GM23338 (cell line): ENCODE measurements around the gene RPL14. TPM values are rescaled to one million over a fixed set of nuclear protein-coding genes. Genes with fewer than 3 reads are reported as not detected.

Experiments
- ATAC-seq: fragments of 200-7000 bp; cut with Tn5 transposase; 3 replicates; pipeline ENCODE4 v1.9.1; 2020
- DNase-seq: peaks from one replicate; pipeline ENCODE4 v3.0.0-alpha.2; 2015; ENCODE audit warnings: low spot score
- H2AFZ ChIP-seq: fragments of 200-600 bp; sonication (generic); 2 replicates; pipeline ENCODE4 v1.8.0; 2016; ENCODE audit warnings: antibody characterized with exemption, mild to moderate bottlenecking, moderate library complexity
- H3F3A ChIP-seq: fragments of 200-600 bp; sonication (generic); replicated peaks from 2 replicates; pipeline ENCODE4 v1.8.0; 2017; ENCODE audit warnings: antibody characterized with exemption, mixed run types, low read depth
- H3K27ac ChIP-seq: fragments of 200-600 bp; sonication (generic); 2 replicates; pipeline ENCODE4 v1.6.1; 2016; ENCODE audit warnings: low read depth
- H3K27me3 ChIP-seq: fragments of 200-600 bp; sonication (generic); 2 replicates; pipeline ENCODE4 v1.8.0; 2016; ENCODE audit warnings: mild to moderate bottlenecking, mixed run types, moderate library complexity; ENCODE audit not compliant: insufficient read depth
- H3K36me3 ChIP-seq: fragments of 200-600 bp; sonication (generic); 2 replicates; pipeline ENCODE4 v1.8.0; 2016; ENCODE audit warnings: mild to moderate bottlenecking; ENCODE audit not compliant: insufficient read depth
- H3K4me1 ChIP-seq: fragments of 200-600 bp; sonication (generic); 2 replicates; pipeline ENCODE4 v1.8.0; 2016; ENCODE audit warnings: mild to moderate bottlenecking, moderate library complexity; ENCODE audit not compliant: insufficient read depth
- H3K4me2 ChIP-seq: fragments of 200-600 bp; sonication (generic); 2 replicates; pipeline ENCODE4 v1.7.1; 2017; ENCODE audit warnings: mixed run types
- H3K4me3 ChIP-seq: fragments of 200-600 bp; sonication (generic); 2 replicates; pipeline ENCODE4 v1.6.1; 2016; ENCODE audit warnings: mixed run types
- H3K79me2 ChIP-seq: fragments of 200-600 bp; sonication (generic); replicated peaks from 2 replicates; pipeline ENCODE4 v1.8.0; 2017; ENCODE audit warnings: mild to moderate bottlenecking; ENCODE audit not compliant: insufficient read depth
- H3K9me2 ChIP-seq: fragments of 200-600 bp; sonication (generic); 2 replicates; pipeline ENCODE4 v1.8.0; 2017; ENCODE audit not compliant: insufficient read depth
- H4K20me1 ChIP-seq: fragments of 200-600 bp; sonication (generic); replicated peaks from 2 replicates; pipeline ENCODE4 v1.8.0; 2017; ENCODE audit warnings: mild to moderate bottlenecking; ENCODE audit not compliant: insufficient read depth
- H3K27ac Mint-ChIP-seq: 2 replicates; pipeline ENCODE4 v1.8.0; 2020; ENCODE audit warnings: inconsistent platforms, mild to moderate bottlenecking, moderate library complexity, mixed read lengths
- H3K27me3 Mint-ChIP-seq: 3 replicates; pipeline ENCODE4 v1.8.0; 2022; ENCODE audit warnings: low read depth, mild to moderate bottlenecking, moderate library complexity, mixed read lengths, inconsistent platforms; ENCODE audit not compliant: insufficient read depth, poor library complexity
- H3K36me3 Mint-ChIP-seq: 3 replicates; pipeline ENCODE4 v1.8.0; 2021; ENCODE audit warnings: low read depth, mild to moderate bottlenecking, inconsistent platforms, moderate library complexity, mixed read lengths
- H3K4me1 Mint-ChIP-seq: 3 replicates; pipeline ENCODE4 v1.8.0; 2020; ENCODE audit warnings: mild to moderate bottlenecking, inconsistent platforms, mixed read lengths
- H3K4me3 Mint-ChIP-seq: 3 replicates; pipeline ENCODE4 v1.8.0; 2021; ENCODE audit warnings: moderate library complexity, mild to moderate bottlenecking, inconsistent platforms, mixed read lengths
- H3K9me3 Mint-ChIP-seq: 3 replicates; pipeline ENCODE4 v1.8.0; 2020; ENCODE audit warnings: moderate library complexity, mild to moderate bottlenecking, inconsistent platforms, mixed read lengths
- CREB1 ChIP-seq: fragments of 250-450 bp; sonication (Bioruptor Pico); IDR thresholded peaks from 2 replicates; pipeline ENCODE4 v1.5.0; 2020; ENCODE audit warnings: low read depth, mild to moderate bottlenecking, moderate library complexity
- EZH2 ChIP-seq: fragments of 200-600 bp; sonication (generic); IDR thresholded peaks from one replicate; pipeline ENCODE4 v1.8.0; 2017; ENCODE audit warnings: antibody characterized with exemption, mild to moderate bottlenecking, low read depth; ENCODE audit not compliant: unreplicated experiment
- EZH2phosphoT487 ChIP-seq: fragments of 200-600 bp; sonication (generic); IDR thresholded peaks from one replicate; pipeline ENCODE4 v1.8.1; 2018; ENCODE audit warnings: antibody characterized with exemption; ENCODE audit not compliant: unreplicated experiment
- JUNB ChIP-seq: IDR thresholded peaks from one replicate; pipeline ENCODE4 v1.6.1; 2016; ENCODE audit warnings: antibody characterized with exemption; ENCODE audit not compliant: unreplicated experiment
- NANOG ChIP-seq: IDR thresholded peaks from 2 replicates; pipeline ENCODE4 v1.6.1; 2016; ENCODE audit warnings: antibody characterized with exemption, borderline replicate concordance
- POLR2AphosphoS5 ChIP-seq: IDR thresholded peaks from 2 replicates; pipeline ENCODE4 v1.6.1; 2016; ENCODE audit warnings: antibody characterized with exemption, low read depth
- STAT1 ChIP-seq: IDR thresholded peaks from one replicate; pipeline ENCODE4 v1.6.1; 2016; ENCODE audit warnings: antibody characterized with exemption; ENCODE audit not compliant: unreplicated experiment
- ZNF114 ChIP-seq: fragments of 250-450 bp; sonication (Bioruptor Pico); IDR thresholded peaks from 2 replicates; pipeline ENCODE4 v1.5.0; 2020; ENCODE audit warnings: mild to moderate bottlenecking, moderate library complexity
- ZNF331 ChIP-seq: fragments of 250-450 bp; sonication (Bioruptor Pico); IDR thresholded peaks from 2 replicates; pipeline ENCODE4 v1.5.0; 2020; ENCODE audit warnings: low read depth, mild to moderate bottlenecking, moderate library complexity
- polyA plus RNA-seq: library from polyadenylated mRNA; unstranded; fragments of >200 nt; fragmentation: Nextera tagmentation; extraction: Ambion mirVana; gene quantifications from 2 replicates; pipeline ENCODE4 v1.2.1, GENCODE V29; 2016
- total RNA-seq: library from RNA; depleted of rRNA; stranded (reverse); fragments of >200 nt; shearing (Covaris generic); gene quantifications from 2 replicates; pipeline ENCODE4 v1.2.3, GENCODE V29; 2014
- TF ChIP-seq, protein P1 (sequence below): IDR thresholded peaks from 2 replicates; pipeline ENCODE4 v1.6.1; 2016; ENCODE audit warnings: antibody characterized with exemption
- TF ChIP-seq, protein P2 (sequence below), 2 experiments: fragments of 200-600 bp in 1 of 2; sonication (generic) in 1 of 2; conservative IDR thresholded peaks; 2 replicates each; pipeline versions ENCODE4 v1.5.1 to v1.6.1; 2016 to 2017; ENCODE audit warnings: antibody characterized with exemption in 2 of 2, low read depth in 2 of 2, mild to moderate bottlenecking in 2 of 2, moderate library complexity in 1 of 2
- TF ChIP-seq, protein P3 (sequence below): IDR thresholded peaks from one replicate; pipeline ENCODE4 v1.6.1; 2018; ENCODE audit warnings: antibody characterized with exemption; ENCODE audit not compliant: unreplicated experiment
- TF ChIP-seq, protein P4 (sequence below): fragments of 250-450 bp; sonication (Bioruptor Pico); IDR thresholded peaks from 2 replicates; pipeline ENCODE4 v1.5.0; 2020; ENCODE audit warnings: mild to moderate bottlenecking, moderate library complexity

RPL14 gene
- total and polyA plus RNA-seq, 2 experiments from 2014 or later = 596 to 1,748 TPM

DNA sequence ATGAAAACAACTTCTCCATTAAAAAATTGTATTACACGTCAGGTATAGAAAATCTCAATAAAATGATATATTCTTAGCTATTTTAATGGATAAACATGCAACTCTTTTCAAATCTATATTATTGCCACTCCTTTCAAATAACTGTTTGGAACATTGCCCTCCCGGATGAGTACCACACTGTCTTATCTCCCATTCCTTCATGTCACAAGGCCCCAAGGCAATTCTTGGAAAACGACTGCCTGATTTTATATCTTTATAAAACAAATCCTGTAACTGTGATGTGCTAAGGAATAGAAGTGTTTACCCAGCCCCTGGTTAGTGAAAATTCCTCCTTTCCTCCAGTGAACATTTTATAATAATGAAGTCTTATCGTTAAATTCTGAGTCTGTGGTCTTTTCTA lies 13.6 kb downstream of the RPL14 start:
- Histone ChIP-seq H3K4me3 (no peak overlapping the region), H3F3A (0 out of 2 replicates have a peak, but pooled peaks cover 2% of the 10 kb centered on the region), H3K79me2 (no peaks in the 10 kb centered on the region), H3K9me2 (no peaks in the 10 kb centered on the region), H2AFZ (no peak overlapping the region), H4K20me1 (peaks cover 4% of the 10 kb centered on the region; the same call in 1 of the 2 replicates), H3K36me3 (no peaks in the 10 kb centered on the region), H3K4me1 (no peaks in the 10 kb centered on the region), H3K27ac (no peak overlapping the region), H3K4me2 (no peak overlapping the region), H3K27me3 (no peaks in the 10 kb centered on the region)
- Mint-ChIP-seq H3K36me3 (0 out of 3 replicates have a peak, but pooled peaks cover 7% of the 10 kb centered on the region), H3K27ac (no peak overlapping the region), H3K4me1 (no peaks in the 10 kb centered on the region), H3K4me3 (no peak overlapping the region), H3K9me3 (no peaks in the 10 kb centered on the region), H3K27me3 (no peaks in the 10 kb centered on the region)
- DNase-seq (no peak), ATAC-seq (no peak)
- no peak for TF ChIP-seq NANOG
- TF ChIP-seq STAT1 = no peak
- TF ChIP-seq ZNF331 (CRISPR knock-in tag) = no peak
- TF ChIP-seq, protein P1, sequence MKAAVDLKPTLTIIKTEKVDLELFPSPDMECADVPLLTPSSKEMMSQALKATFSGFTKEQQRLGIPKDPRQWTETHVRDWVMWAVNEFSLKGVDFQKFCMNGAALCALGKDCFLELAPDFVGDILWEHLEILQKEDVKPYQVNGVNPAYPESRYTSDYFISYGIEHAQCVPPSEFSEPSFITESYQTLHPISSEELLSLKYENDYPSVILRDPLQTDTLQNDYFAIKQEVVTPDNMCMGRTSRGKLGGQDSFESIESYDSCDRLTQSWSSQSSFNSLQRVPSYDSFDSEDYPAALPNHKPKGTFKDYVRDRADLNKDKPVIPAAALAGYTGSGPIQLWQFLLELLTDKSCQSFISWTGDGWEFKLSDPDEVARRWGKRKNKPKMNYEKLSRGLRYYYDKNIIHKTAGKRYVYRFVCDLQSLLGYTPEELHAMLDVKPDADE = no peak
- TF ChIP-seq CREB1 (CRISPR knock-in tag) = no peak
- TF ChIP-seq POLR2AphosphoS5 = no peak
- TF ChIP-seq, protein P2, sequence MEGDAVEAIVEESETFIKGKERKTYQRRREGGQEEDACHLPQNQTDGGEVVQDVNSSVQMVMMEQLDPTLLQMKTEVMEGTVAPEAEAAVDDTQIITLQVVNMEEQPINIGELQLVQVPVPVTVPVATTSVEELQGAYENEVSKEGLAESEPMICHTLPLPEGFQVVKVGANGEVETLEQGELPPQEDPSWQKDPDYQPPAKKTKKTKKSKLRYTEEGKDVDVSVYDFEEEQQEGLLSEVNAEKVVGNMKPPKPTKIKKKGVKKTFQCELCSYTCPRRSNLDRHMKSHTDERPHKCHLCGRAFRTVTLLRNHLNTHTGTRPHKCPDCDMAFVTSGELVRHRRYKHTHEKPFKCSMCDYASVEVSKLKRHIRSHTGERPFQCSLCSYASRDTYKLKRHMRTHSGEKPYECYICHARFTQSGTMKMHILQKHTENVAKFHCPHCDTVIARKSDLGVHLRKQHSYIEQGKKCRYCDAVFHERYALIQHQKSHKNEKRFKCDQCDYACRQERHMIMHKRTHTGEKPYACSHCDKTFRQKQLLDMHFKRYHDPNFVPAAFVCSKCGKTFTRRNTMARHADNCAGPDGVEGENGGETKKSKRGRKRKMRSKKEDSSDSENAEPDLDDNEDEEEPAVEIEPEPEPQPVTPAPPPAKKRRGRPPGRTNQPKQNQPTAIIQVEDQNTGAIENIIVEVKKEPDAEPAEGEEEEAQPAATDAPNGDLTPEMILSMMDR (conservative IDR thresholded peaks at IDR 0.05; ENCODE audit: low read depth in 2 of 2) = no peak
- TF ChIP-seq JUNB = no peak
- TF ChIP-seq, protein P3, sequence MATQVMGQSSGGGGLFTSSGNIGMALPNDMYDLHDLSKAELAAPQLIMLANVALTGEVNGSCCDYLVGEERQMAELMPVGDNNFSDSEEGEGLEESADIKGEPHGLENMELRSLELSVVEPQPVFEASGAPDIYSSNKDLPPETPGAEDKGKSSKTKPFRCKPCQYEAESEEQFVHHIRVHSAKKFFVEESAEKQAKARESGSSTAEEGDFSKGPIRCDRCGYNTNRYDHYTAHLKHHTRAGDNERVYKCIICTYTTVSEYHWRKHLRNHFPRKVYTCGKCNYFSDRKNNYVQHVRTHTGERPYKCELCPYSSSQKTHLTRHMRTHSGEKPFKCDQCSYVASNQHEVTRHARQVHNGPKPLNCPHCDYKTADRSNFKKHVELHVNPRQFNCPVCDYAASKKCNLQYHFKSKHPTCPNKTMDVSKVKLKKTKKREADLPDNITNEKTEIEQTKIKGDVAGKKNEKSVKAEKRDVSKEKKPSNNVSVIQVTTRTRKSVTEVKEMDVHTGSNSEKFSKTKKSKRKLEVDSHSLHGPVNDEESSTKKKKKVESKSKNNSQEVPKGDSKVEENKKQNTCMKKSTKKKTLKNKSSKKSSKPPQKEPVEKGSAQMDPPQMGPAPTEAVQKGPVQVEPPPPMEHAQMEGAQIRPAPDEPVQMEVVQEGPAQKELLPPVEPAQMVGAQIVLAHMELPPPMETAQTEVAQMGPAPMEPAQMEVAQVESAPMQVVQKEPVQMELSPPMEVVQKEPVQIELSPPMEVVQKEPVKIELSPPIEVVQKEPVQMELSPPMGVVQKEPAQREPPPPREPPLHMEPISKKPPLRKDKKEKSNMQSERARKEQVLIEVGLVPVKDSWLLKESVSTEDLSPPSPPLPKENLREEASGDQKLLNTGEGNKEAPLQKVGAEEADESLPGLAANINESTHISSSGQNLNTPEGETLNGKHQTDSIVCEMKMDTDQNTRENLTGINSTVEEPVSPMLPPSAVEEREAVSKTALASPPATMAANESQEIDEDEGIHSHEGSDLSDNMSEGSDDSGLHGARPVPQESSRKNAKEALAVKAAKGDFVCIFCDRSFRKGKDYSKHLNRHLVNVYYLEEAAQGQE = no peak
- TF ChIP-seq, protein P4, sequence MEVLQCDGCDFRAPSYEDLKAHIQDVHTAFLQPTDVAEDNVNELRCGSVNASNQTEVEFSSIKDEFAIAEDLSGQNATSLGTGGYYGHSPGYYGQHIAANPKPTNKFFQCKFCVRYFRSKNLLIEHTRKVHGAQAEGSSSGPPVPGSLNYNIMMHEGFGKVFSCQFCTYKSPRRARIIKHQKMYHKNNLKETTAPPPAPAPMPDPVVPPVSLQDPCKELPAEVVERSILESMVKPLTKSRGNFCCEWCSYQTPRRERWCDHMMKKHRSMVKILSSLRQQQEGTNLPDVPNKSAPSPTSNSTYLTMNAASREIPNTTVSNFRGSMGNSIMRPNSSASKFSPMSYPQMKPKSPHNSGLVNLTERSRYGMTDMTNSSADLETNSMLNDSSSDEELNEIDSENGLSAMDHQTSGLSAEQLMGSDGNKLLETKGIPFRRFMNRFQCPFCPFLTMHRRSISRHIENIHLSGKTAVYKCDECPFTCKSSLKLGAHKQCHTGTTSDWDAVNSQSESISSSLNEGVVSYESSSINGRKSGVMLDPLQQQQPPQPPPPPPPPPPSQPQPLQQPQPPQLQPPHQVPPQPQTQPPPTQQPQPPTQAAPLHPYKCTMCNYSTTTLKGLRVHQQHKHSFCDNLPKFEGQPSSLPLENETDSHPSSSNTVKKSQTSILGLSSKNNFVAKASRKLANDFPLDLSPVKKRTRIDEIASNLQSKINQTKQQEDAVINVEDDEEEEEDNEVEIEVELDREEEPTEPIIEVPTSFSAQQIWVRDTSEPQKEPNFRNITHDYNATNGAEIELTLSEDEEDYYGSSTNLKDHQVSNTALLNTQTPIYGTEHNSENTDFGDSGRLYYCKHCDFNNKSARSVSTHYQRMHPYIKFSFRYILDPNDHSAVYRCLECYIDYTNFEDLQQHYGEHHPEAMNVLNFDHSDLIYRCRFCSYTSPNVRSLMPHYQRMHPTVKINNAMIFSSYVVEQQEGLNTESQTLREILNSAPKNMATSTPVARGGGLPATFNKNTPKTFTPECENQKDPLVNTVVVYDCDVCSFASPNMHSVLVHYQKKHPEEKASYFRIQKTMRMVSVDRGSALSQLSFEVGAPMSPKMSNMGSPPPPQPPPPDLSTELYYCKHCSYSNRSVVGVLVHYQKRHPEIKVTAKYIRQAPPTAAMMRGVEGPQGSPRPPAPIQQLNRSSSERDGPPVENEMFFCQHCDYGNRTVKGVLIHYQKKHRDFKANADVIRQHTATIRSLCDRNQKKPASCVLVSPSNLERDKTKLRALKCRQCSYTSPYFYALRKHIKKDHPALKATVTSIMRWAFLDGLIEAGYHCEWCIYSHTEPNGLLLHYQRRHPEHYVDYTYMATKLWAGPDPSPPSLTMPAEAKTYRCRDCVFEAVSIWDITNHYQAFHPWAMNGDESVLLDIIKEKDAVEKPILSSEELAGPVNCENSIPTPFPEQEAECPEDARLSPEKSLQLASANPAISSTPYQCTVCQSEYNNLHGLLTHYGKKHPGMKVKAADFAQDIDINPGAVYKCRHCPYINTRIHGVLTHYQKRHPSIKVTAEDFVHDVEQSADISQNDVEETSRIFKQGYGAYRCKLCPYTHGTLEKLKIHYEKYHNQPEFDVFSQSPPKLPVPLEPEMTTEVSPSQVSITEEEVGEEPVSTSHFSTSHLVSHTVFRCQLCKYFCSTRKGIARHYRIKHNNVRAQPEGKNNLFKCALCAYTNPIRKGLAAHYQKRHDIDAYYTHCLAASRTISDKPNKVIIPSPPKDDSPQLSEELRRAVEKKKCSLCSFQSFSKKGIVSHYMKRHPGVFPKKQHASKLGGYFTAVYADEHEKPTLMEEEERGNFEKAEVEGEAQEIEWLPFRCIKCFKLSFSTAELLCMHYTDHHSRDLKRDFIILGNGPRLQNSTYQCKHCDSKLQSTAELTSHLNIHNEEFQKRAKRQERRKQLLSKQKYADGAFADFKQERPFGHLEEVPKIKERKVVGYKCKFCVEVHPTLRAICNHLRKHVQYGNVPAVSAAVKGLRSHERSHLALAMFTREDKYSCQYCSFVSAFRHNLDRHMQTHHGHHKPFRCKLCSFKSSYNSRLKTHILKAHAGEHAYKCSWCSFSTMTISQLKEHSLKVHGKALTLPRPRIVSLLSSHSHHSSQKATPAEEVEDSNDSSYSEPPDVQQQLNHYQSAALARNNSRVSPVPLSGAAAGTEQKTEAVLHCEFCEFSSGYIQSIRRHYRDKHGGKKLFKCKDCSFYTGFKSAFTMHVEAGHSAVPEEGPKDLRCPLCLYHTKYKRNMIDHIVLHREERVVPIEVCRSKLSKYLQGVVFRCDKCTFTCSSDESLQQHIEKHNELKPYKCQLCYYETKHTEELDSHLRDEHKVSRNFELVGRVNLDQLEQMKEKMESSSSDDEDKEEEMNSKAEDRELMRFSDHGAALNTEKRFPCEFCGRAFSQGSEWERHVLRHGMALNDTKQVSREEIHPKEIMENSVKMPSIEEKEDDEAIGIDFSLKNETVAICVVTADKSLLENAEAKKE (CRISPR knock-in tag) = no peak
- no peak for TF ChIP-seq ZNF114 (CRISPR knock-in tag)
- no peak for TF ChIP-seq EZH2
- TF ChIP-seq EZH2phosphoT487 = no peak
